ENCODE data around the gene PGP.

The PGP gene

GRCh38 chr16:2172688-2173335 lies 41.8 kb downstream of the PGP start:
- WGBS (ENCODE audit: extremely low coverage, insufficient coverage, low lambda C conversion rate) = no CpG with 5 or more reads among the region's 29 CpGs
- DNase-seq = no peak
- no peak overlapping the region for H2BK5ac ChIP-seq (ENCODE audit: low read length)
- H3K9ac ChIP-seq (ENCODE audit: low read length) = no peak overlapping the region
- no peak overlapping the region for H3K4ac ChIP-seq (ENCODE audit: low read depth, low read length)
- H3K18ac ChIP-seq (ENCODE audit: low read length) = no peak overlapping the region
- H4K8ac ChIP-seq (ENCODE audit: low read depth, low read length) = no peak overlapping the region
- no peaks in the 10 kb centered on the region for H3K4me1 ChIP-seq (ENCODE audit: control insufficient read depth, low read depth, low read length)
- no peaks in the 10 kb centered on the region for H3K27me3 ChIP-seq (ENCODE audit: insufficient read depth, low read length, poor library complexity)
- no peak overlapping the region for H3K27ac ChIP-seq (ENCODE audit: low read depth, low read length)
- no peak overlapping the region for H3K4me2 ChIP-seq (ENCODE audit: low read length)
- no peak overlapping the region for H3K56ac ChIP-seq (ENCODE audit: low read length)
- no peak overlapping the region for H2BK15ac ChIP-seq (replicated peaks; ENCODE audit: low read depth)
- no peaks in the 10 kb centered on the region for H3K79me2 ChIP-seq (ENCODE audit: control insufficient read depth, insufficient read depth, low read length)
- H3K23ac ChIP-seq (ENCODE audit: low read length) = no peak overlapping the region
- no peaks in the 10 kb centered on the region for H3K79me1 ChIP-seq (ENCODE audit: low read length)
- no peak overlapping the region for H2AK5ac ChIP-seq (ENCODE audit: low read length)
- no peak overlapping the region for H4K5ac ChIP-seq (ENCODE audit: low read length)
- H3K36me3 ChIP-seq (ENCODE audit: control insufficient read depth, insufficient read depth, low read length) = peaks cover 20% of the 10 kb centered on the region
- H2BK120ac ChIP-seq (ENCODE audit: low read depth, low read length) = no peak overlapping the region
- H3K4me3 ChIP-seq (ENCODE audit: low read length) = no peak overlapping the region

- H4K8ac ChIP-seq (ENCODE audit: low read depth, low read length) = no peak overlapping the region
- no peak overlapping the region for H2BK5ac ChIP-seq (ENCODE audit: low read length)
- no peak overlapping the region for H4K5ac ChIP-seq (ENCODE audit: low read length)
- DNase-seq = no peak
- no peak overlapping the region for H3K4ac ChIP-seq (ENCODE audit: low read depth, low read length)
- no peaks in the 10 kb centered on the region for H3K4me1 ChIP-seq (ENCODE audit: control insufficient read depth, low read depth, low read length)
- H3K79me1 ChIP-seq (ENCODE audit: low read length) = peaks cover 2% of the 10 kb centered on the region
- H3K9ac ChIP-seq (ENCODE audit: low read length) = no peak overlapping the region
- no peak overlapping the region for H3K4me3 ChIP-seq (ENCODE audit: low read length)
- H3K27me3 ChIP-seq (ENCODE audit: insufficient read depth, low read length, poor library complexity) = no peaks in the 10 kb centered on the region
- no peak overlapping the region for H2AK5ac ChIP-seq (ENCODE audit: low read length)
- no peak overlapping the region for H3K56ac ChIP-seq (ENCODE audit: low read length)
- H3K36me3 ChIP-seq (ENCODE audit: control insufficient read depth, insufficient read depth, low read length) = peaks cover 20% of the 10 kb centered on the region
- H2BK120ac ChIP-seq (ENCODE audit: low read depth, low read length) = no peak overlapping the region
- no peak overlapping the region for H3K23ac ChIP-seq (ENCODE audit: low read length)
- no peak overlapping the region for H3K27ac ChIP-seq (ENCODE audit: low read depth, low read length)
- H3K4me2 ChIP-seq (ENCODE audit: low read length) = no peak overlapping the region
- H3K79me2 ChIP-seq (ENCODE audit: control insufficient read depth, insufficient read depth, low read length) = no peaks in the 10 kb centered on the region
- WGBS (ENCODE audit: extremely low coverage, insufficient coverage, low lambda C conversion rate) = no CpG with 5 or more reads among the region's 28 CpGs
- H2BK15ac ChIP-seq (replicated peaks; ENCODE audit: low read depth) = no peak overlapping the region
- no peak overlapping the region for H3K18ac ChIP-seq (ENCODE audit: low read length)
Observed at GRCh38 chr16:2171601-2172178, 43.0 kb downstream of the PGP start.

DNA sequence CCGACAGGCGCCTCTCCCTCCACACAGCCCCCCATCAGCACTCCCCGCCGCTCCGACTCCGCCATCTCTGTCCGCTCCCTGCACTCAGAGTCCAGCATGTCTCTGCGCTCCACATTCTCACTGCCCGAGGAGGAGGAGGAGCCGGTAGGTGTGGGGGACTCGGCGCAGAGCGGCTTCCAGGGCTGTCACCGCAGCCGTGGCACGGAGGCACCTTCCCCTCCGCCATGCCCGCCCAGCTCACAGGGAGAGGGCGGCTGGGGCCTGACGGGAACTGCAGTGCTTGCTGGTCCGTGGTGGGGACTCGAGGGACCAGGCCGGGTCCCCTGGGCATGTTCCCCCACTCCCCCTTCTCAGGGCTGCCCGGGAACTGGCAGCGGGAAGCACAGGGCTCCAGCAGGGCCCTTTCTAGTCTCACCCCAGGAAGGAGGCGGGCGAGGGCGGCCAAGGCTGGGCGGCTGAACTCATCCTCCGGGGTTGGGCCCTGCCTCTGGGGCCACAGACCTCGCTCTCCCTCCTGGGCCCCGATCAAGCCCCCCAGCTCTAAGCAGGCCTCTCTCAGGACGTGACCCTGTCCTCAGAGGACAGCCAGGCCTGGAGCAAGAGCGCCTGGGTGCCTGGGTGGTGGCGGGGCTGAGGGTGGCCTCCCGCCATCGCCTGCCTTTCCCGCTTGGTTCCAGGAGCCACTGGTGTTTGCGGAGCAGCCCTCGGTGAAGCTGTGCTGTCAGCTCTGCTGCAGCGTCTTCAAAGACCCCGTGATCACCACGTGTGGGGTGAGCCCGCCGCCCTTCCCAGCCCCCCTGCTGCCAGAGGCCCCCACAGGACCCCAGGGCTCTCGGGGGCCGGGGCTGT lies 43.8 kb downstream of the PGP start:
- Histone ChIP-seq H4K5ac (ENCODE audit: low read length) (no peak overlapping the region), H3K56ac (ENCODE audit: low read length) (no peak overlapping the region), H3K4me1 (ENCODE audit: control insufficient read depth, low read depth, low read length) (no peaks in the 10 kb centered on the region), H3K79me2 (ENCODE audit: control insufficient read depth, insufficient read depth, low read length) (no peaks in the 10 kb centered on the region), H3K4ac (ENCODE audit: low read depth, low read length) (no peak overlapping the region), H3K36me3 (ENCODE audit: control insufficient read depth, insufficient read depth, low read length) (peaks cover 21% of the 10 kb centered on the region), H3K9ac (ENCODE audit: low read length) (no peak overlapping the region), H2BK5ac (ENCODE audit: low read length) (no peak overlapping the region), H3K79me1 (ENCODE audit: low read length) (peaks cover 5% of the 10 kb centered on the region), H2BK15ac (replicated peaks; ENCODE audit: low read depth) (no peak overlapping the region), H2BK120ac (ENCODE audit: low read depth, low read length) (no peak overlapping the region), H3K4me3 (ENCODE audit: low read length) (no peak overlapping the region), H3K27me3 (ENCODE audit: insufficient read depth, low read length, poor library complexity) (no peaks in the 10 kb centered on the region), H3K4me2 (ENCODE audit: low read length) (no peak overlapping the region), H4K8ac (ENCODE audit: low read depth, low read length) (no peak overlapping the region), H3K18ac (ENCODE audit: low read length) (no peak overlapping the region), H3K27ac (ENCODE audit: low read depth, low read length) (no peak overlapping the region), H3K23ac (ENCODE audit: low read length) (no peak overlapping the region), H2AK5ac (ENCODE audit: low read length) (no peak overlapping the region)
- no CpG with 5 or more reads among the region's 47 CpGs for WGBS (ENCODE audit: extremely low coverage, insufficient coverage, low lambda C conversion rate)
- no peak for DNase-seq

DNA sequence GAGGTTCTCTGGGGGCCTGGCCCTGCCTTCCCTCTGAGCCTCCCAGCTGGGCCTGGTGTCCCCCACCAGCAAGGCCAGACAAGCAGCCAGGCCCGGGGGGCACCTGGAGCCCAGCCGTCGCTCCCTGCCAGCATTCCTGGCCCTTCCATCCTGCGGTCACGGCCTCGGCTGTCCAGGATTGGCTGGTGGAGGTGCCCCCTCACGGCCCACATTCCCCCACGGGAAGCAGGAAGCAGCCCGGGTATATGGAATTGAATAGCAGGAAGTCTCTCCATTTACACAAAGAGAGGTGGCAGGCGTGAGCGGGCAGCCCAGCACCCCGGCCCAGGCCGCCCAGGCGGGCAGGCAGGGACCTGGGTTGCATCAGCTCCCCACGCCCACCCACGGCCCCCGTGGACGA lies 44.6 kb downstream of the PGP start:
- H3K36me3 ChIP-seq (ENCODE audit: control insufficient read depth, insufficient read depth, low read length) = peaks cover 20% of the 10 kb centered on the region
- H3K27me3 ChIP-seq (ENCODE audit: insufficient read depth, low read length, poor library complexity) = no peaks in the 10 kb centered on the region
- H3K9ac ChIP-seq (ENCODE audit: low read length) = no peak overlapping the region
- no peak overlapping the region for H4K8ac ChIP-seq (ENCODE audit: low read depth, low read length)
- no peak overlapping the region for H3K4ac ChIP-seq (ENCODE audit: low read depth, low read length)
- peaks cover 2% of the 10 kb centered on the region for H3K79me2 ChIP-seq (ENCODE audit: control insufficient read depth, insufficient read depth, low read length)
- H2BK5ac ChIP-seq (ENCODE audit: low read length) = no peak overlapping the region
- no peak overlapping the region for H3K56ac ChIP-seq (ENCODE audit: low read length)
- no peak overlapping the region for H2AK5ac ChIP-seq (ENCODE audit: low read length)
- H3K18ac ChIP-seq (ENCODE audit: low read length) = no peak overlapping the region
- no peak overlapping the region for H3K23ac ChIP-seq (ENCODE audit: low read length)
- H3K27ac ChIP-seq (ENCODE audit: low read depth, low read length) = no peak overlapping the region
- H2BK15ac ChIP-seq (replicated peaks; ENCODE audit: low read depth) = no peak overlapping the region
- no peak for DNase-seq
- no peak overlapping the region for H3K4me3 ChIP-seq (ENCODE audit: low read length)
- no peak overlapping the region for H4K5ac ChIP-seq (ENCODE audit: low read length)
- H2BK120ac ChIP-seq (ENCODE audit: low read depth, low read length) = no peak overlapping the region
- H3K79me1 ChIP-seq (ENCODE audit: low read length) = peaks cover 8% of the 10 kb centered on the region
- no peak overlapping the region for H3K4me2 ChIP-seq (ENCODE audit: low read length)
- WGBS (ENCODE audit: extremely low coverage, insufficient coverage, low lambda C conversion rate) = no CpG with 5 or more reads among the region's 18 CpGs
- H3K4me1 ChIP-seq (ENCODE audit: control insufficient read depth, low read depth, low read length) = no peaks in the 10 kb centered on the region

GRCh38 chr16:2167068-2167638 lies 47.5 kb downstream of the PGP start:
- Histone ChIP-seq H3K79me1 (ENCODE audit: low read length) (peaks cover 8% of the 10 kb centered on the region), H3K4me2 (ENCODE audit: low read length) (no peak overlapping the region), H4K8ac (ENCODE audit: low read depth, low read length) (no peak overlapping the region), H3K9ac (ENCODE audit: low read length) (no peak overlapping the region), H3K23ac (ENCODE audit: low read length) (no peak overlapping the region), H3K4ac (ENCODE audit: low read depth, low read length) (no peak overlapping the region), H3K18ac (ENCODE audit: low read length) (no peak overlapping the region), H2BK120ac (ENCODE audit: low read depth, low read length) (no peak overlapping the region), H3K36me3 (ENCODE audit: control insufficient read depth, insufficient read depth, low read length) (peaks cover 16% of the 10 kb centered on the region), H3K27ac (ENCODE audit: low read depth, low read length) (no peak overlapping the region), H4K5ac (ENCODE audit: low read length) (no peak overlapping the region), H2BK5ac (ENCODE audit: low read length) (no peak overlapping the region), H2AK5ac (ENCODE audit: low read length) (no peak overlapping the region), H3K56ac (ENCODE audit: low read length) (no peak overlapping the region), H3K27me3 (ENCODE audit: insufficient read depth, low read length, poor library complexity) (no peaks in the 10 kb centered on the region), H3K4me3 (ENCODE audit: low read length) (no peak overlapping the region), H3K79me2 (ENCODE audit: control insufficient read depth, insufficient read depth, low read length) (peaks cover 17% of the 10 kb centered on the region), H3K4me1 (ENCODE audit: control insufficient read depth, low read depth, low read length) (no peaks in the 10 kb centered on the region), H2BK15ac (replicated peaks; ENCODE audit: low read depth) (no peak overlapping the region)
- WGBS (ENCODE audit: extremely low coverage, insufficient coverage, low lambda C conversion rate) = no CpG with 5 or more reads among the region's 18 CpGs
- DNase-seq = no peak
